K562 (cell line): ENCODE measurements around the gene COX7B. TPM values are rescaled to one million over a fixed set of nuclear protein-coding genes. Genes with fewer than 3 reads are reported as not detected.
A peak's percentile ranks its signal among the peaks of the same experiment; 100 is the strongest.

Source experiments
- CEBPG ChIP-seq, 3 experiments: fragments of 200-800 bp in 1 of 3; sonication (Bioruptor generic) in 1 of 3; sonication (generic) in 1 of 3; formaldehyde crosslinking in 1 of 3; IDR thresholded peaks in 2 of 3; conservative IDR thresholded peaks in 1 of 3; 2 replicates each; pipeline versions ENCODE4 v1.6.1 to v1.8.0; 2016 to 2022; ENCODE audit warnings: missing compliant biosample characterization in 2 of 3, missing genetic modification characterization in 2 of 3, mild to moderate bottlenecking in 1 of 3, missing genetic modification reagents in 1 of 3
- CTBP1 ChIP-seq: fragments of 450-650 bp; IDR thresholded peaks from 2 replicates; pipeline ENCODE4 v1.6.1; 2016; ENCODE audit warnings: borderline replicate concordance
- EHMT2 ChIP-seq: fragments of 450-650 bp; IDR thresholded peaks from 2 replicates; pipeline ENCODE4 v1.6.1; 2018; ENCODE audit warnings: antibody characterized with exemption
- EP300 ChIP-seq: IDR thresholded peaks from 2 replicates; pipeline ENCODE4 v1.6.1; 2012; ENCODE audit warnings: low read length, improper control_type of control experiment
- ERF ChIP-seq: fragments of 450-650 bp; formaldehyde crosslinking; IDR thresholded peaks from 2 replicates; pipeline ENCODE4 v1.4.0; 2020; ENCODE audit warnings: mild to moderate bottlenecking, mixed read lengths
- GABPB2 ChIP-seq: fragments of 250-450 bp; sonication (Bioruptor Pico); conservative IDR thresholded peaks from 2 replicates; pipeline ENCODE4 v1.5.1; 2021; ENCODE audit warnings: mild to moderate bottlenecking
- HOXB6 ChIP-seq: fragments of 250-450 bp; sonication (Bioruptor Pico); IDR thresholded peaks from 2 replicates; pipeline ENCODE4 v1.5.1; 2022; ENCODE audit warnings: mild to moderate bottlenecking, borderline replicate concordance
- MIER1 ChIP-seq: fragments of 450-650 bp; IDR thresholded peaks from 2 replicates; pipeline ENCODE4 v1.6.1; 2016; ENCODE audit warnings: antibody characterized with exemption, mild to moderate bottlenecking, low read depth
- MYBL2 ChIP-seq, 2 experiments: fragments of 450-650 bp in 1 of 2; sonication (generic) in 1 of 2; formaldehyde crosslinking in 1 of 2; IDR thresholded peaks; 2 replicates each; pipeline versions ENCODE4 v1.6.1 to v1.8.1; 2017 to 2022; ENCODE audit warnings: borderline replicate concordance in 1 of 2, inconsistent platforms in 1 of 2, low read depth in 1 of 2, mild to moderate bottlenecking in 1 of 2, missing genetic modification reagents in 1 of 2, moderate library complexity in 1 of 2
- SIX5 ChIP-seq, 2 experiments: IDR thresholded peaks; 2 replicates each; pipeline ENCODE4 v1.6.1; 2011; ENCODE audit warnings: low read length in 2 of 2, borderline replicate concordance in 1 of 2, low read depth in 1 of 2, mild to moderate bottlenecking in 1 of 2, moderate library complexity in 1 of 2; ENCODE audit not compliant: insufficient read depth in 1 of 2
- SMARCC2 ChIP-seq: fragments of 450-650 bp; IDR thresholded peaks from 2 replicates; pipeline ENCODE4 v1.6.1; 2017; ENCODE audit warnings: antibody characterized with exemption, moderate library complexity, mild to moderate bottlenecking, low read depth
- TAL1 ChIP-seq: fragments of 450-650 bp; IDR thresholded peaks from 2 replicates; pipeline ENCODE4 v1.6.1; 2016; ENCODE audit warnings: mild to moderate bottlenecking
- TCFL5 ChIP-seq: fragments of 250-450 bp; sonication (Bioruptor Pico); conservative IDR thresholded peaks from 2 replicates; pipeline ENCODE4 v1.6.1; 2021; ENCODE audit warnings: mild to moderate bottlenecking, moderate library complexity, matching md5 sums
- U2AF2 ChIP-seq: fragments of 200-400 bp; formaldehyde crosslinking; optimal IDR thresholded peaks from 2 replicates; pipeline ENCODE3; 2017; ENCODE audit warnings: low read depth, mild to moderate bottlenecking, low read length
- ZNF316 ChIP-seq: fragments of 450-650 bp; IDR thresholded peaks from 2 replicates; pipeline ENCODE4 v1.6.1; 2016
- ZNF668 ChIP-seq: fragments of 250-450 bp; sonication (Bioruptor Pico); IDR thresholded peaks from 2 replicates; pipeline ENCODE4 v1.8.0; 2022; ENCODE audit warnings: mild to moderate bottlenecking, inconsistent platforms
- ZNF699 ChIP-seq: fragments of 250-450 bp; sonication (Bioruptor Pico); IDR thresholded peaks from 2 replicates; pipeline ENCODE4 v1.8.0; 2021; ENCODE audit warnings: mild to moderate bottlenecking, moderate library complexity; ENCODE audit not compliant: insufficient replicate concordance
- ZNF77 ChIP-seq: fragments of 250-450 bp; sonication (Bioruptor Pico); IDR thresholded peaks from 2 replicates; pipeline ENCODE4 v1.5.0; 2020
- polyA plus RNA-seq, 8 experiments: library from polyadenylated mRNA; depleted of rRNA in 4 of 8; stranded (reverse) in 5 of 8; unstranded in 3 of 8; fragments of >200 nt; fragmentation: Nextera tagmentation in 2 of 8; fragmentation: Illumina TruSeq in 1 of 8; extraction: Ambion mirVana in 2 of 8; extraction: Trizol in 1 of 8; gene quantifications; 2 replicates each; pipeline versions ENCODE4 v1.2.1 to v1.2.3, GENCODE V29; 2011 to 2014; ENCODE audit warnings: inconsistent platforms in 1 of 8, missing spikeins in 1 of 8
- total RNA-seq, 7 experiments: library from RNA; depleted of rRNA in 6 of 7; stranded (reverse); fragments of >200 nt in 6 of 7; fragmentation: Illumina TruSeq in 2 of 7; extraction: Trizol in 2 of 7; gene quantifications; 2 replicates each; pipeline versions ENCODE4 v1.2.1 to v1.2.3, GENCODE V29; 2011 to 2021; ENCODE audit warnings: low replicate concordance in 1 of 7
- TF ChIP-seq, protein P1 (sequence below): fragments of 250-450 bp; sonication (Bioruptor Pico); IDR thresholded peaks from 2 replicates; pipeline ENCODE4 v1.8.0; 2021; ENCODE audit warnings: borderline replicate concordance, mild to moderate bottlenecking, moderate library complexity; ENCODE audit not compliant: poor library complexity, severe bottlenecking
- TF ChIP-seq, protein P2 (sequence below): fragments of 250-450 bp; sonication (Bioruptor Pico); IDR thresholded peaks from 2 replicates; pipeline ENCODE4 v1.5.0; 2021
- TF ChIP-seq, protein P3 (sequence below): fragments of 450-650 bp; IDR thresholded peaks from 2 replicates; pipeline ENCODE4 v1.6.1; 2018; ENCODE audit not compliant: partially characterized antibody

The COX7B gene
- total and polyA plus RNA-seq, 9 of the 15 experiments (the other 6 are each of a cell fraction or from before 2014, with no cell fraction given): 549 to 2,891 (median 1,307) TPM

DNA sequence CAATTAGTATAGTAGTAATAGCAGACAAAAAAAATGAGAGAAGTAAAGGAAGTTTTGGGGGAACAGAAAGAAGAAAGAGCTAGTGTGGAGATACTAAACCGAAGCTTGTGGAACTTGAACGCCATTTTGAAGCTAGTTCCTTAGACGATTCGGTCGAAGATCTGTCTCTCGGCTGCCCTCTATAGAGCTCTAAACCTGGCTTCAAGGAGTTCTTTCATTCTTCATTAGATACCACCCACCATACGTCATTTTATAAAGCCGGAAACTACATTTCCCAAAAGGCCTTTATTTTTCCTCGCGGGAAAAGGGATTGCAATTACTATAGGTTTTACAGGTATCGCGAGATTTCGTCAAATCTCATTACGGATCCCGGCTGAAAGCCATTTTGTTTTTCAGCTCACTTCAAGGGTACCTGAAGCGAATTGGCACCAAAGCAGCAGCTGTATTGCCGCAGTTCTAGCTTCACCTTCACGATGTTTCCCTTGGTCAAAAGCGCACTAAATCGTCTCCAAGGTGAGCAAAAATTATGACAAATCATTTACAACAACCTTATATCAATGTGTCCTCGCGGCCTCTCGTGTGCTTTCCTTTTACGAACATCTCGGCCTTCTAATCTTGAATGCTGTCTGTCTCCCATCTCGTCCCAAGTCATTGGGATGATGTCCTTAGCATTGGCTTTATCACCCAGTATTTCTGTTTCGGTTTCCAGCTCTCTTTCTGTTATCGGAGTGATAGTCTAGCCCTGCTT is at the start of gene COX7B (continued):
- TF ChIP-seq TAL1: no peak
- peak; percentile 67 to 82 for TF ChIP-seq SIX5 (IDR thresholded peaks at IDR 0.05; ENCODE audit: borderline replicate concordance in 1 of 2, insufficient read depth in 1 of 2, low read depth in 1 of 2, low read length in 2 of 2)
- no peak for TF ChIP-seq U2AF2
- no peak for TF ChIP-seq CTBP1
- TF ChIP-seq MIER1: no peak
- no peak for TF ChIP-seq CEBPG (CRISPR knock-in tag; IDR thresholded peaks at IDR 0.05)
- no peak for TF ChIP-seq CEBPG (tag; conservative IDR thresholded peaks at IDR 0.05 in 1 of 2, IDR thresholded peaks at IDR 0.05 in 1 of 2)
- TF ChIP-seq, protein P1, sequence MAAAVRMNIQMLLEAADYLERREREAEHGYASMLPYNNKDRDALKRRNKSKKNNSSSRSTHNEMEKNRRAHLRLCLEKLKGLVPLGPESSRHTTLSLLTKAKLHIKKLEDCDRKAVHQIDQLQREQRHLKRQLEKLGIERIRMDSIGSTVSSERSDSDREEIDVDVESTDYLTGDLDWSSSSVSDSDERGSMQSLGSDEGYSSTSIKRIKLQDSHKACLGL: no peak
- no peak for TF ChIP-seq MYBL2 (IDR thresholded peaks at IDR 0.05; ENCODE audit: low read depth)
- no peak for TF ChIP-seq MYBL2 (CRISPR knock-in tag; IDR thresholded peaks at IDR 0.05; ENCODE audit: borderline replicate concordance)
- TF ChIP-seq ERF (CRISPR knock-in tag): no peak
- TF ChIP-seq, protein P2, sequence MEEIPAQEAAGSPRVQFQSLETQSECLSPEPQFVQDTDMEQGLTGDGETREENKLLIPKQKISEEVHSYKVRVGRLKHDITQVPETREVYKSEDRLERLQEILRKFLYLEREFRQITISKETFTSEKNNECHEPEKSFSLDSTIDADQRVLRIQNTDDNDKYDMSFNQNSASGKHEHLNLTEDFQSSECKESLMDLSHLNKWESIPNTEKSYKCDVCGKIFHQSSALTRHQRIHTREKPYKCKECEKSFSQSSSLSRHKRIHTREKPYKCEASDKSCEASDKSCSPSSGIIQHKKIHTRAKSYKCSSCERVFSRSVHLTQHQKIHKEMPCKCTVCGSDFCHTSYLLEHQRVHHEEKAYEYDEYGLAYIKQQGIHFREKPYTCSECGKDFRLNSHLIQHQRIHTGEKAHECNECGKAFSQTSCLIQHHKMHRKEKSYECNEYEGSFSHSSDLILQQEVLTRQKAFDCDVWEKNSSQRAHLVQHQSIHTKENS: no peak
- no peak for TF ChIP-seq SMARCC2
- TF ChIP-seq HOXB6 (CRISPR knock-in tag): no peak
- TF ChIP-seq, protein P3, sequence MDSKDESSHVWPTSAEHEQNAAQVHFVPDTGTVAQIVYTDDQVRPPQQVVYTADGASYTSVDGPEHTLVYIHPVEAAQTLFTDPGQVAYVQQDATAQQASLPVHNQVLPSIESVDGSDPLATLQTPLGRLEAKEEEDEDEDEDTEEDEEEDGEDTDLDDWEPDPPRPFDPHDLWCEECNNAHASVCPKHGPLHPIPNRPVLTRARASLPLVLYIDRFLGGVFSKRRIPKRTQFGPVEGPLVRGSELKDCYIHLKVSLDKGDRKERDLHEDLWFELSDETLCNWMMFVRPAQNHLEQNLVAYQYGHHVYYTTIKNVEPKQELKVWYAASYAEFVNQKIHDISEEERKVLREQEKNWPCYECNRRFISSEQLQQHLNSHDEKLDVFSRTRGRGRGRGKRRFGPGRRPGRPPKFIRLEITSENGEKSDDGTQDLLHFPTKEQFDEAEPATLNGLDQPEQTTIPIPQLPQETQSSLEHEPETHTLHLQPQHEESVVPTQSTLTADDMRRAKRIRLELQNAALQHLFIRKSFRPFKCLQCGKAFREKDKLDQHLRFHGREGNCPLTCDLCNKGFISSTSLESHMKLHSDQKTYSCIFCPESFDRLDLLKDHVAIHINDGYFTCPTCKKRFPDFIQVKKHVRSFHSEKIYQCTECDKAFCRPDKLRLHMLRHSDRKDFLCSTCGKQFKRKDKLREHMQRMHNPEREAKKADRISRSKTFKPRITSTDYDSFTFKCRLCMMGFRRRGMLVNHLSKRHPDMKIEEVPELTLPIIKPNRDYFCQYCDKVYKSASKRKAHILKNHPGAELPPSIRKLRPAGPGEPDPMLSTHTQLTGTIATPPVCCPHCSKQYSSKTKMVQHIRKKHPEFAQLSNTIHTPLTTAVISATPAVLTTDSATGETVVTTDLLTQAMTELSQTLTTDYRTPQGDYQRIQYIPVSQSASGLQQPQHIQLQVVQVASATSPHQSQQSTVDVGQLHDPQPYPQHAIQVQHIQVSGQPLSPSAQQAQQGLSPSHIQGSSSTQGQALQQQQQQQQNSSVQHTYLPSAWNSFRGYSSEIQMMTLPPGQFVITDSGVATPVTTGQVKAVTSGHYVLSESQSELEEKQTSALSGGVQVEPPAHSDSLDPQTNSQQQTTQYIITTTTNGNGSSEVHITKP: no peak
- no peak for TF ChIP-seq ZNF316
- no peak for TF ChIP-seq ZNF699 (CRISPR knock-in tag)
- TF ChIP-seq EHMT2: no peak
- no peak for TF ChIP-seq TCFL5 (CRISPR knock-in tag)
- no peak for TF ChIP-seq ZNF668 (CRISPR knock-in tag)
- TF ChIP-seq ZNF77: no peak
- TF ChIP-seq GABPB2 (CRISPR knock-in tag): no peak
- TF ChIP-seq EP300: no peak
